SU-DHL-6 (cell line): ENCODE results near the gene SPINT2.

Source experiments
- CTCF ChIP-seq: fragments of 200-600 bp; sonication (generic); IDR thresholded peaks from one replicate; pipeline ENCODE4 v1.5.1; 2017; ENCODE audit warnings: antibody characterized with exemption, mild to moderate bottlenecking, low read length, moderate library complexity; ENCODE audit not compliant: insufficient read depth, poor library complexity, severe bottlenecking
- EZH2phosphoT487 ChIP-seq: fragments of 200-600 bp; sonication (generic), shearing (Covaris generic); conservative IDR thresholded peaks from 2 replicates; pipeline ENCODE4 v1.6.1; 2018; ENCODE audit warnings: mild to moderate bottlenecking, antibody characterized with exemption, low read length, moderate library complexity, mixed read lengths

GRCh38 chr19:38218204-38218603 is 46.2 kb upstream of the SPINT2 start:
- no peak for TF ChIP-seq CTCF
- TF ChIP-seq EZH2phosphoT487, result no peak
